Neural progenitor cell (in vitro differentiated cells): ENCODE results near the gene TDRD6.

Source experiments
- CTCF ChIP-seq: fragments of 200-600 bp; sonication (generic); IDR thresholded peaks from 2 replicates; pipeline ENCODE4 v1.5.1; 2017; ENCODE audit warnings: antibody characterized with exemption, mild to moderate bottlenecking
- EZH2 ChIP-seq: fragments of 200-600 bp; sonication (generic); IDR thresholded peaks from 2 replicates; pipeline ENCODE4 v1.6.1; 2017; ENCODE audit warnings: antibody characterized with exemption, mild to moderate bottlenecking, moderate library complexity

- TF ChIP-seq CTCF (no peak), EZH2 (no peak)
Measured at GRCh38 chr6:46715141-46715540, 27.5 kb downstream of the TDRD6 start.
